GM21723 (cell line): ENCODE measurements around the gene SPG21.

Source experiments
- ATAC-seq: cut with Tn5 transposase; IDR thresholded peaks from one replicate; pipeline ENCODE4 v1.9.1; 2021; ENCODE audit warnings: mild to moderate bottlenecking, moderate library complexity; ENCODE audit not compliant: unreplicated experiment

Gene SPG21

DNA sequence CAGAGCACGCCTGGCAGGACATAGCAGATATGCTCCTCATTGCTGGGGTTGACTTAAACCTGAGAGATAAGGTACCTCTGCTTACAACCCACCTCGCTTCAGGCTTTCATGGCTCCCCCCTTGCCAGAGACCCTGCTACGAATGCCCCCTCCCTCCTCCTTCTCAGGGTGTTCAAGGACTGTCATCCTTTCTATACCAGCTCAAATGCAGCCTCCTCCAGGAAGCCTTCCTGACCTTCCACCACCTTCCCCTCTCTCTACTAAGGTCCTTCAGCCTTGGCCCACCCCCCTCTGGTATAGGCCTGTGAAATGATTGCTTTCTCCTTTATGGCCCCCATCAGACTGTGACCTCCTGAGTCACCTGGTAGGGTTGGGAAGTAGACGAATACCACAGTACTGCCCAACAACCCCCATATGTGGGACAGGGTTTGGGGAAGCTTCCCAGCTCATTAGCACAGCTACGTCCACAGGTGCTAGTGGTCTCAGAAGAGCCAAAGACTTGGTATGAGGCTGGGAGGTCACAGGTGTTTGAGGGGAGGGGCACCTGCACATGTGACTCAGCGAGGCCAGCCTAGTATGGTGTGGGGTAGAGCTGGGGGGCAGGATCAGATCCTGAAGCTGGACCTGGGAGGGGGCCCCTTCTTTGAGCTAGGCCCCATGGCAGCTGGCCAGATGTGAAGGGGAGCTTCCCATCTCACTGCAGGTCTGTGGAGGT lies 46.0 kb downstream of the SPG21 start:
- ATAC-seq = no peak

DNA sequence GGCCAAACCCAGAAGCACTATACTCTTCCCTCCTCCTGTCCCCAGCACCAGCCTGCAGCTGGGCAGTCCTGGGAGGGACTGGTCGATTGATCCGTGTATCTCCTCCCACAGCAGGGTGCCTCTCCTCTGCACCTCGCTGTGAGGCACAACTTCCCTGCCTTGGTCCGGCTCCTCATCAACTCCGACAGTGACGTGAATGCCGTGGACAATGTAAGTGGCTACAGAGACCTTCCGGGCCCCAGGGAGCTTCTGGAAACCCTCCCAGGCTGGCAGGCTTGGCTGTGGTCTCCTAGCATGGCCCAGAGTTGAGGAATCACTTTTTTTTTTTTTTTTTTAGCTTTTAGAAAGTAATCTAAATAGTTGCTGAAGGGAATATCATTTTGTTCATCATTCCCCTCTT lies 47.4 kb downstream of the SPG21 start:
- no peak for ATAC-seq

DNA sequence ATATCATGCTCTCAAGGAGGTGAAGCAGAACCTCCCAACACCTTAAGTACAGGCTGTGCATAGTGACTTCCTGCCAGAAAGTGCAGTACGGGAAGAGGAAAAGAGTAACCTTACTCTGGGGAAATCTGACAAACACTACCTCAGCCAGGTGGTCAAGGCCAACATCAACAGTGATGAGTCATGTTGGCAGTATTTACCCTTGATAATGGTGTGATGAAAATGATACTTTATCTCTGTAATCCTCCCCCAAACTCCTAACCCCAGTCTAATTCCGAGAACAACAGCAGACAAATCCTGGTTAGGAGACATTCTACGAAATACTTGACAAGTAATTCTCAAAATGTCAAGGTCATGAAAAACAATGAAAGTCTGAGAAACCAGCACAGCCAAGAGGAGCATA lies 51.5 kb downstream of the SPG21 start:
- ATAC-seq = no peak

DNA sequence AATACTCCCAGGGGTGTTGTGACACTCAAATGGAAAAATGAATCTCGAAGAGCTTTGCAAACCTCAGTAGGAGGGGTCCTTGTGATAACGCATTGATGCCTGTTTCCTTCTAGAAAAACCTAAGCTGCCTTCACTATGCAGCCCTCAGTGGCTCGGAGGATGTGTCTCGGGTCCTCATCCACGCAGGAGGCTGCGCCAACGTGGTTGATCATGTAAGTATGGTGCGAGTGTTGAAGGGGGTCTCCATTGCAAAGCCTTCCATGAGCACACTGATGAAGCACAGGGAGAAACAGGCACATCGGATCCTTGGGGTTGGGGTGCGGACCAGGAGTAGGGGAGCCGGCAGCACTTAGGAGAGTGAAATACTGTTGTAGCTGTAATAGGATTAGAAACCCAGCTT lies 55.7 kb downstream of the SPG21 start:
- no peak for ATAC-seq

DNA sequence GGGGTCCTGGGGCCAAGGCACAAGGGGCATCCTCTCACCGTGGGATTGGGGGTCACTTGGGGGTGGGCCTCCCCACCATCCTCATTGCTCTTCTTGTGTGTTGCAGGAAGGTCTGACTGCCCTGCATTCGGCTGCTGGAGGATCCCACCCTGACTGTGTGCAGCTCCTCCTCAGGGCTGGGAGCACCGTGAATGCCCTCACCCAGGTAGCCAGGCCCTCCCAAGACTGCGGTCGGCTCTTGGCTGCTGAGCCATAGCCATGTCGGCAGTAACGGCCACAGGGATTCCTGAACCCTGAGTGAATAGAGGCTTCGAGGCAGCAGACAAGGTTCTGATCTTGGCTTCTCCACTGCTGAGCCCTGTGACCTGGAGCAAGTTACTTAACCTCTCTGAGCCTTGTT lies 58.3 kb downstream of the SPG21 start:
- no peak for ATAC-seq

DNA sequence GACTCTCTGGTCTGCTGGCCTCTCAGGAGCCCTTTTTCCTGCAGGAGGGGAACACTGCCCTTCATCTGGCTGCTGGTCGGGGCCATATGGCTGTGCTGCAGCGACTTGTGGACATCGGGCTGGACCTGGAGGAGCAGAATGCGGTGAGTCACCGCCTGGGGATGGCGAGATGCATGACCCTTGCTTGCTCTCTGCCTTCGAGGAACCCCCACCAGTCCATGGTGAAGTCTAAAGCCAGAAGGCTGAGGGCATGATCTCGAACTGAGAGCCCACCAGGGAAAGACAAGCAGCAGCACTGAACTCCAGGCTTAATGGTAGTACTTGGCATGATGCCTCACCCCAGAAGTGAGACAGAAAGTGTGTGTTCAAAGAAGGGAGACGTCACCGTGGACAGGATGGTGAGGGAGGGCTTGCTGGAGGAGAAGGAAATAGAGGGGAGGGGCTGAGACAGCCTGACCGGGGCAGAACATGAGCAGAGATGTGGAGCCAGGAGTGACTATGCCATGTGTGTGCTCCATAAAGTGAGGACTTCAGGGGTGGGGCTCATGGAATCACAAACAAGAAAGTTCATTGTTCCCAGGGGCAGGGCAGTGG lies 58.8 kb downstream of the SPG21 start:
- ATAC-seq = no peak

DNA sequence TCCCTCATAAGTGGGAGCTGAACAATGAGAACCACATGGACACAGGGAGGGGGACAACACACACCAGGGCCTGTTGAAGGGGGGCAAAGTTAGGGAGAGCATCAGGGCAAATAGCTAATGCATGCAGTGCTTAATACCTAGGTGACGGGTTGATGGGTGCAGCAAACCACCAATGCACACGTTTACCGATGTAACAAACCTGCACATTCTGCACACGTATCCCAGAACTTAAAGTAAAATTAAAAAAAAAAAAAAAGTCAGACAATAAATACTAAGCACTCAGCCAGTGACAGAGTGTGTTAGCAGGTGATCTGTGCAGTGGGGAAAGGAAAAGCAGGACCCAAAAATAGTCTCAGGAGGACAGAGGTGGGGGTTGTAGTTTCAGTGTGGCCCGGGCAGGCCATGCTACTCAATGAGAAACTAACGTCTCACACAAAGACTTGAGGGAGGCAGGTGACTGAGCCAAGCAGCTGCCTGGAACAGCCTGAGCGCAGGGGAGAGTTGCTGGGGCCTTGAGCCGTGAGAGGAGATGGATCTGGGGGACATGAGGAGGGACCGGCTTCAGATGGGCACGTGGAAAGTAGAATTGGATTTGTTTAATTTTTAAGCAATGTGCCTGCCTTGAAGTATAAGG lies 59.6 kb downstream of the SPG21 start:
- ATAC-seq = no peak

DNA sequence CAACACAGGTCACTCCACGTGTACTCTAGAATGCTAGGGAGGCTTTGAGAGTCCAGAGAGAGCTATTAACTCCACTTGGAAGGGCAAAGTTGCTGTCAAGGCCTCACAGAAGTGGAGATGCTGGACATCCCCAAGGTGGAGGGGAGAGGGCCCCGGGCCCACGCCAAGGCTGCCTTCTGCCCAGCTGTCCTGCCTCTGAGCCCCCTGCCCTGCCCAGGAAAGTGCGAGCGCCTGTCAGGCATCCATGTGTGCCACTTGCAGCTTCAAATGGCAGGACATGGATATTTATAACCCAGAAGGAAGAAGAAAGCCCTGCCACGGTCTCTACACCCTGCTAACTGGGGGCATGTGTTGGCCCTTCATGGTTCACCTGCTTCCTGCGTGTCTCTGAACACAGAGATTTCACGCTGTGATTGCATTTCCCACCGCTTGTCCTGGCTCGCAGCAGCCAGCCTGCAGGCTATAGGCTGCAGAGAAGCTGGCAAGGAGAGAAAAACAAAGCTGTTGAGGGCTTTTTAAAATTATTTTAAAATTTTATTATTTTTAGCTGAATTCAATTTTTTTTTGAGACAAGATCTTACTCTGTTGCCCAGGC lies 61.0 kb downstream of the SPG21 start:
- ATAC-seq = no peak

DNA sequence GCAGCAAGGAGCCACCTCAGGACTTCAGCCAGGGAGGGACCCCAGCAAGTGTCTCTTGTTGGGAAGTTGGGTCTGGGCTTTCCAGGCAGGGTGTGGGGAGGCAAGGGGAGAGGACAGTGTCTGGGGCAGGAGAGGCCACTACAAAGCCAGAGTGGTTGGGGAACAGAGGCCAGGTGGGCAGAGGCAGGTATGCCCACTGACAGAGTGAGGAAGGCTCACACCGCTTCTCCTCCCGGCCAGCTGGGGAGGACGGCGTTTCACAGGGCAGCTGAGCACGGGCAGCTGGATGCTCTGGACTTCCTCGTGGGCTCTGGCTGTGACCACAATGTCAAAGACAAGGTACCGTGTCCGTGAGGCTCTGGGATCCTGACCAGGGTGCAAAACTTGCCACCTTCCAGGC lies 63.1 kb downstream of the SPG21 start:
- no peak for ATAC-seq

DNA sequence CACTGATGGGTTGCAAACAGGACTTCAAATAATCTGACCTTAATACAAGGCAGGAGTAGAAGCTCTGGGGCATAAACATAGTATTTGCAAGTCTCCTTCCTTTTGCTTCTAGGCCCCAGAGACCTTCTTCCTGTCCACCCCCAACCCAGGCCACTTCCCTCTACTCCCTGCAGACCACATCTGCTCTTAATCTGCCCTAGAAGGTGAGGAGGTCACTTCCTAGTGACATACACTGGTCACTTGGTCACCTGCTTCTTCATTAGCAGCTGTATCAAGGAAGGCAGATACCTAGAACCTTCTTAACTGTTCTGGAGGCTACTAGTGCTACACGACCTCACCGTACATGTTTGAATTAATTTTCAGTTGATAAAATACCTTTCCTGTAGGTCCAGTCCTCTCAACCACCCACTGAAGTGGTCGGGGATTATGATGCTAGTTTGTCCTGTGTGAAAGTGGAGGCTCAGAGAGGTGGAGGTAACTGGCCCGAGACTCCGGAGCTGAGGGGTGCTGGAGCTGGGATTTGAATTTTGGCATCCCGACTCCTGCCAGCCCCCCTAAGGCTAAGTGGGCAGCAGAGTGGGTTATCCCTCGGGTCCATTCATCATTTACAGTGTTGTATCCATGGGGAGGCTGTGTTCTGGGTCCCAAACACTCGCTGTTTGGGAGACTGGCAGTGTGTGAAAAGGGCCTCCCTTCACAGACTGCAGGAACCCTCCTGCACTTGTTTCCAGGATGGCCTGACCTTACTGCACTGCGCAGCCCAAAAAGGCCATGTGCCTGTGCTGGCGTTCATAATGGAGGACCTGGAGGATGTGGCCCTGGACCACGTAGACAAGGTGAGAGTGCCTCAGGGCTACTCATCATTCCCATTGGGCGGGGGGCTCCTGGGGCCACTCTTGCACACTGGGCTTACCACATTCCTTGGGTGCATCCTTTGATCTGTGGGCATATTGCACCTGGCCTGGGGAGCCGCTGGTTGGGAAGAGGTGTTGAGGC lies 64.1 kb downstream of the SPG21 start:
- no peak for ATAC-seq

DNA sequence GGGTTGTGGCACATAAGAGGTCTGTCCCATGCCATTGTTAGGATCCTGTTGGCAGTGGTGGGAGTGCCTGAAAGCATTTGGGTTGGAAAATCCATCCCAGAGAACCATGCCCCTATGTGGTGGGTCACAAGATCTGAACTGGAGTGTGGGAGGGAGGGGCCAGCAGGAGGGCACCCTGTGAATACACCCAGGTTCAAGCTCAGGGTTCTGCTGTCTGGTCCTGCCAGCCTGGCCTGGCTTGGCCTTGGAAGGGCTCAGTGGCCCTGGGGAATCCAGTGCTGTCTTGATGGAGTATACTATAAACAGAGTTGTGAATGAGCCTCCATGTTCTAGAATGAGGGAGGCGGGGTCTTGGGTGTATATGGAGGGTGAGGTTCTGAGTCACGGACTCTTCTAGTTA lies 66.2 kb downstream of the SPG21 start:
- no peak for ATAC-seq

DNA sequence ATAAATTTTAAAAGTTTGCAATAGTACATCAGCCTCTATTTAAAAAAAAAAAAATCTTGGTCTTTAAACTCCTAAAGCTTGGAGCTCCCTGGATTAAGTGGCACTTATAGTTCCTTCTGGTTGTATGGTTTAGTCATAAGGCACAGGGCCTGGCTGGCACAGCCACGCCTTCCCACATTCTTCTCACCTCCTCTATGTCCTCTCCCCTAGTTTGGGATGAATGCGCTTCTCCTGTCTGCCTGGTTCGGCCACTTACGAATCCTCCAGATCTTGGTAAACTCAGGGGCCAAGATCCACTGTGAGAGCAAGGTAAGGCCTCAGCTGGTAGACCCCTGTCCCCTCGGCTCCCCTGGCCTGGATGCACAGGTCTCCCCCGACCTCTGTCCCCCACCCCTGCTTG lies 68.0 kb downstream of the SPG21 start:
- no peak for ATAC-seq

DNA sequence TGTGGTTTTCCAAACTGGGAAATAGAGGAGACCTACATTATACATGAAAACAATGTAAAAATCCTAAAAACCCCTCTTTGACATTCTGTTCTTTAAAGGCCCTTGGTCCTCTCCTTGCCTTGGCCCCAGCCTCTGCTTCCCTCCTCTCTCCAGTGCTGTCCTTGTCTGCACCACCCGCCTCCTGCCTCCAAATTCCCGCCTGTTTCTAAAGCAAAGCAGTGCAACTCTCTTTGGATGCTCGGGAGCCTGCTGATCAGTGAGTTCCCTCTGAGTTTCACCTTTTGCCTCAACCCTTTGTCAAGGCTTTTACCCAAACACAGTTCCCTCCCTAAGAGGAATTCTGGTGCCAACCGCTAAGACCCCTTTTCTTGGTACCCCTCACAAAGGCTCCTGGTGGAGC lies 70.0 kb downstream of the SPG21 start:
- ATAC-seq = no peak

DNA sequence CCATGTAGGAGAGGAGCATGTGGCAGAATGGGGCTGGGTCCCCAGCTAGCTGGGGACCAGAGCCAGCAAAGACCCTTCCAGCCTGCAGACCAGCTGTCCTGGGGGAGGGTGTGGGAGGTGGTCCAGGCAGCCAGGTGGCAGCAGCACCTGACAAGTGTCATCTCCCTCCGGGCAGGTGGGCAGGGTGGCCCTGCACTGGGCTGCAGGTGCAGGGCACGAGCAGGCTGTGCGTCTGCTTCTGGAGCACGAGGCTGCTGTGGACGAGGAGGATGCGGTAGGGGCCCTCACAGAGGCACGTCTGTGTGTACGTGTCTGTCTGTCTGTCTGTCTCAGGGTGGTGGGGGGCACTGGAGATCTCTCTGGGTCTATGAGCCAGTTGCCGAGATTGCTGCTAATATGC lies 72.5 kb downstream of the SPG21 start:
- no peak for ATAC-seq

DNA sequence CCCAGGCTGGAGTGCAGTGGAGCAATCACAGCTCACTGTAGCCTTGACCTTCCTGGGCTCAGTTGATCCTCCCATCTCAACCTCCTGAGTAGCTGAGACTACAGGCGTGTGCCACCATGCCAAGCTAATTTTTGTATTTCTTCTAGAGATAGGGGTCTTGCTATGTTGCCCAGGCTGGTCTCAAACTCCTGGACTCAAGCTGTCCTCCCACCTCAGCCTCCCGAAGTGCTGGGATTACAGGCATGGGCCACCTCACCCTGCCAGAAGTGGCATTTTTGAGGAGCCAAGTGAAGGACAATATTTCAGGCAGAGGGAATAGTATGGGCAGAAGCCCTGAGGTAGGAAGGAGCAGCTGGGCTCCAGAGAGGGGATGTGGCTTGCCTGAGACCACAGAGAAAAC lies 73.3 kb downstream of the SPG21 start:
- ATAC-seq = no peak

DNA sequence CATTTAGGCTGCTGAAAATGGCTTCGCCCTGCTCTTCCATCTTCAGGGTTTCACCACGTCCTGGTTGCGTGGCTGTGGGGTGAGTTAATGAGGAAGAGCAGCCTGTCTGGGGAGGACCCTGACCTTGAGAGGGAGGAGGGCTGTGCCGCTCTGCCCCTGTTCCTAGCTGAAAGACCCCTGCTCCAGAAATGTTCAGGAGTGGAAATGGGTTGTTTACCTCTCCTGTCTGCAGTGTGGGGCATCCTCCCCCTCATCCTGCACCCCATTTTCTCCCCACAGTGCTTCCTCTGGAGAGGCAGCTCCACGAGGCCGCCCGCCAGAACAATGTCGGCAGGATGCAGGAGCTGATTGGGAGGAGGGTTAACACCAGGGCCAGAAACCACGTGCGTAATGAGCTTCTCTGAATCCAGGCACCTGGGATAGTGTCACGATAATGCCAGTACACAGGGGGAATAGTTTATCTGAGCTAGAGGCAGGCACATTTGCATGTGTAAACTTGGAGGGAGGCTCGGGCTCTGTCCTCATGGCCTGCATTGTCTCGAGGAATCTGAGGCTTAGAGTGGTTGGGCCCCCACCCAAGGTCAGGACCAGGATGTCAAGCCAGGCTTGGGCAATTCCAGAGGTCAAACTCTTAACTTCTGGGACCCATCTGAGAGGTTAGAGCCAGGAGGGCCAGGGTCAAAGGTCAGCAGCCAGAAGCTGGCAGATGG lies 74.0 kb downstream of the SPG21 start:
- ATAC-seq = no peak
